HG03135 (cell line): ENCODE data around the gene KCNE2.
"Not testable (repeated sequence)": the region's sequence is repeated elsewhere in the genome, so short reads cannot be mapped to it uniquely, and the experiment has no call there.

Experiments used
- ATAC-seq: cut with Tn5 transposase; IDR thresholded peaks from one replicate; pipeline ENCODE4 v1.9.1; 2021; ENCODE audit warnings: mild to moderate bottlenecking, moderate library complexity; ENCODE audit not compliant: unreplicated experiment

Gene KCNE2

DNA sequence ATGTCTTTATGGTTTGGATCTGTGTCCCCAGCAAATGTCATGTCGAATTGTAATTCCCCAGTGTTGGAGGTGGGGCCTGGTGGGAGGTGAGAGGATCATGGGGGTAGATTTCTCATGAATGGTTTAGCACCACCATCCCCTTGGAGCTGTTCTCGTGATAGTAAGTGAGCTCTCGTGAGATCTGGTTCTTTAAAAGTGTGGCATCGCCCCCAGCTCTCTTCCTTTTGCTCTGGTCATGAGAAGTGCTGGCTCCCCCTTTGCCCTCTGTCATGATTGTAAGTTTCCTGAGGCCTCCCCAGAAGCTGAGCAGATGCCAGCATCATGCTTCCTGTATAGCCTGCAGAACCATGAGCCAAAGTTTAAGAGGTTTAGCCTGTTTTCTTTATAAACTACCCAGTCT, 11.2 kb upstream of the KCNE2 start:
- ATAC-seq = no peak

DNA sequence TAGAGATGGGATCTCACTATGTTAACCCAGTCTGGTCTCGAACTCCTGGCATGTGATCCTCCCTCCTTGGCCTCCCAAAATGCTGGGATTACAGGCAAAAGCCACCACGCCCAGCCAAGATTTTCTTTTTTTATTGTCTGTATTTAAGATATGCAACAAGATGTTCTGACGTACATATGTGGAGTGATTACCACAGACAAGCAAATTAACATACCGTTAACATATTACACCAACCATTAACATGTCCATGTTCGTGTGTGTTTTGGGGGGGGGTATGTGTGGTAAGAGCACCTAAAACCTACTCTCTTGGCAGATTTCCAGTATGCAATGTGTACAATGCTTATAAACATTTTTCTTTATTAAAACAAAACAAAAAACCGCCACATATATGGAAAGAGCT, 10.6 kb upstream of the KCNE2 start:
- no peak for ATAC-seq

DNA sequence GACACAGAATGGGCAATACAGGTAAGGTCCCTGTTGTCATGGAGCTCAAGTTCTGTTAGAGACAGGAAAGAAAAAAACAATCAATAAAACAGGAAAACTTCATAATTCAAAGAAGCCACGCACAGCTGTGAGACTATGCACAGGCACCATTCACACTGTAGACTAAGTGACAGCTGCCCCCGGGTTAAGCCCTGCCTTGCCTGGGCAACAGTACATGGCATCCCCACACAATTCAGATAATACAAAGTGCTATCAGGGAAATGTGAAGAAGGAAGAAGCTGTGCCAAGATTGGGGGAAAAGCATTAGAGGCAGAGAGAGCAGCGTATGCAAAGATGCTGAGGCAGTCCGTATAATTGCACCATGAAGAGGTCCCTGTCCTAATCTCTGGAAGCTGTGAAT, 9.0 kb upstream of the KCNE2 start:
- no peak for ATAC-seq

DNA sequence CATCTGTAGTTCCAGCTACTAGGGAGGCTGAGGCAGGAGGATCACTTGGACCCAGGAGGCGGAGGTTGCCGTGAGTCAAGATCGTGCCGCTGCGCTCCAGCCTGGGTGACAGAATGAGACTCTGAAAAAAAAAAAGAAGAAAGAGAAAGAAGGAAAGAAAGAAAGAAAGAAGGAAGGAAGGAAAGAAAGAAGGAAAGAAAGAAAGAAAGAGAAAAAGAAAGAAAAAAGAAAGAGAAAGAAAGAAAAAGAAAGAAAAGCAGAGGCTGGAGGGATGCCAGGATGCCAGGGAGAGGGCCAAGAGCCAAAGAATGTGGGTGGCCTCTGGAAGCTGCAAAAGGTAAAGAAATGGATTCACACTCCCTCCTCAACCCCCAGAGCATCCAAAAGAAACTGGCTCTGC, 8.2 kb upstream of the KCNE2 start:
- no peak for ATAC-seq

DNA sequence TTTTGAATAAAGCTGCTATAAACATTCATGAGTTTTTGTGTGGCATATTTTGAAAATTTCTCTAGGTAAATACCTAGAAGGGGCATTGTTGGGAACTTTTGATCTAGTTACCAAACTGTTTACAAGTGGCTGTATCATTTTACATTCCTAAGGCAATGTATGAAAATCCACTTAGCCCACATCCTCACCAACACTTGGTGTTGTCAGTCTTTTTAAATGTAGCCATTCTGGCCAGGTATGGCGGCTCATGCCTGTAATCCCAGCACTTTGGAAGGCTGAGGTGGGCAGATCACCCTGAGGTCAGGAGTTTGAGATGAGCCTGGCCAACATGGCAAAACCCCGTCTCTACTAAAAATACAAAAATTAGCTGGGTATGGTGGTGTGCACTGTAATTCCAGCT, 5.9 kb upstream of the KCNE2 start:
- ATAC-seq = no peak

DNA sequence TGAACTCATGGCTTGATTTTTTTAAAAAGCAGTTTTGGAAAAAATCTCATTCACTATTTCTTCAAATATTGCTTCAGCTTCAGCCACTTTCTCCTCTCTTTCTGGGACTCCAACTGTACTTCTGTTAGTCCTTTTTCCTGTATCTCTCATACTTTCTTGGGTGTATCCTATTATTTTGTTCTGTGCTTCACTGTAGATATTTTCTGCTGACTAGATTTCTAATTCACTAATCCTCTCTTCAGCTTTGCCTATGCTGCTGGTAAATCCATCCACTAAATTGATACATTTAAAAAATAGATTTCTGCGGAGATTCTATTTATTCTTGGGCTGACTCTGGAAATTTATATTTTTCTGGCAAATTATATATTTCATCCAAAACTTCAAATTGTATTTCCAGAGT, 4.9 kb upstream of the KCNE2 start:
- ATAC-seq = no peak

DNA sequence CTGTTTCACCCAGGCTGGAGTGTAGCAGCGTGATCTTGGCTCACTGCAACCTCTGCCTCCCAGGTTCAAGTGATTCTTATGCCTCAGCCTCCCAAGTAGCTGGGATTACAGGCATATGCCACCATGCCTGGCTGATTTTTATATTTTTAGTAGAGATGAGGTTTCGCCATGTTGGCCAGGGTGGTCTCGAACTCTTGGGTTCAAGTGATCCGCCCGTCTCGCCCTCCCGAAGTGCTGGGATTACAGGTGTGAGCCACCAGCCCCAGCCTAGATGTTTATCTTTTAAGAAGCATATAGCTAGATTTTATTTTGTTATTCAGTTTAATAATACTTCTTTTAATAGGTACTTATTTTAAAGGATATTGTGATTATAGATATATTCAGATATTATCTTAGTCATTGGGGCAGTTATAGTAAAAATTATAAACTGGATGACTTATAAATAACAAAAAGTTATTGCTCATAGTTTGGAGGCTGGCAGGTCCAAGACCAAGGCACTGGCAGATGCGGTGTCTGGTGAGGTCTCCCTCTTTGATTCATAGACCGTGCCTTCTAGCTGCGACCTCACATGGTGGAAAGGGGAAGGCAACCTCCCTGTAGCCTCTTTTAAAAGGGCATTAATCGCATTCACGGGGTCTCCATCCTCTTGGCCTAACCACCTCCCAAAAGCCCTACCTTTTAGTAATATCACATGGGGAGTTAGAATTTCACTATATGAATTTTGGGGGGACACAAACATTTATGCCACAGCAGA, 3.1 kb upstream of the KCNE2 start:
- ATAC-seq = no peak

DNA sequence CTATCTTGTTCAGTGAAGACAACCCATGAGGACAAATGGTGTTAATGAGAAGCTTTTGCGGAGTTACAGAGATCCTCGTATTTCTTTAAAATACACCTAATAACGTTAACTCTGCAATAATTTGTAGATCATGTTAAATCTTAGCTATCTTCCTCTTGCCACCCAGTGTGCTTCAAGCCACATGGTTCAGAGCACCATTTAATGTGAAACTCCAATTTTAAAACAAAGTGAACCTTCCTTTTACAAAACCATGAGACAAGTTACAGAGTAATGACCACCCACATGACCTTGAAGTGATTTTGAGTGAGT, 1.7 kb upstream of the KCNE2 start:
- no peak for ATAC-seq

DNA sequence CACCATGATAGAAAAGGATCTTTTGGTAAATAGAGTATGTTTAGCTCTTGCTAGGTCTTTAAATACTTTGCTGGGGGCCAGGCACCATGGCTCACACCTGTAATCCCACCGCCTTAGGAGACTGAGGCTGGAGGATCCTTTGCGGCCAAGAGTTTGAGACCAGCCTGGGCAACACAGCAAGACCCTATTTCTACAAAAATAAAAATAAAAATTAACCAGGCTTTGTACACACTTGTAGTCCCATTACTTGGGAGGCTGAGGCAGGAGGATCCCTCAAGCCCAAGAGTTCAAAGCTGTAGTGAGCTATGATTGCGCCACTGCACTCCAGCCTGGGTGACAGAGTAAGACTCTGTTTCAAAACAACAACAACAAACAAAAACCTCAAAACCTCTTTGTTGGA, 1.1 kb upstream of the KCNE2 start:
- ATAC-seq = no peak

DNA sequence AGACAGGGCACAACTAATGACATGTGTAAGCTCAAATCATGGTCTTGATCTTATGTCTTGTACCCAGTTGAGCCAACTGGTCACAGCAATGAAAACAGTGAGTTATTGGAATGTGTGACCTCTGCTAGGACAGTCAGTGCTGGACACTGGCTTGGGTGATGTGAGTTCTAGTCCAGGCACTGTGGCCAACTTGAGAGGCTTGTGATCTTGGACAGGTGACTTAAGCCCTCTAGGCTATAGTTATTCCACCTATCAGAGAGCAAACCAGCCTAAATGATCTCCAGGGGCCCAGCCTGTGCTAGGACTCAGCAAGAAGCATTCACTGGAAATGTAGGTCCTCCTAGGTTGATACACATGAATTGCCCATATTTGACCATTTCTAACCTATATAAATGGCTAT, 1.1 kb downstream of the KCNE2 start:
- ATAC-seq = no peak

DNA sequence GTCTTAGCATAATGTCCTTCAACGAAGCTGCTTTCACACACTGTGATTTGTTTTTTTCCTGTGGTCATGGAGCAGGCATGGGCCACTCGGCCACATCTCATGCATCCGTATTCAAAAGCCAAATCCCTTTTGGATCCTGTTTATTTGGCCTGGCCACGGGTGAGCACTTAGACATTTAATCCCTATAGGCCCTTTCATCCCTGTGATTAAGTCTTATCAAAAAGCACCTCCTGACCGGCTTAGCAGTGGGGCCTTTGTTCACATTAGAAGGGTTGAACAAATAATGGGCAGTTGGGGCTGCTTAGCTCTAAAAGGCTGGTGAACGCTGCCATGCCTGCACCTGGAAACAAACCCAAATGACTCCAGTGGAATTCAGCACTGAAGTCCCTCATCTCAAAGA, 2.0 kb downstream of the KCNE2 start:
- no peak for ATAC-seq

DNA sequence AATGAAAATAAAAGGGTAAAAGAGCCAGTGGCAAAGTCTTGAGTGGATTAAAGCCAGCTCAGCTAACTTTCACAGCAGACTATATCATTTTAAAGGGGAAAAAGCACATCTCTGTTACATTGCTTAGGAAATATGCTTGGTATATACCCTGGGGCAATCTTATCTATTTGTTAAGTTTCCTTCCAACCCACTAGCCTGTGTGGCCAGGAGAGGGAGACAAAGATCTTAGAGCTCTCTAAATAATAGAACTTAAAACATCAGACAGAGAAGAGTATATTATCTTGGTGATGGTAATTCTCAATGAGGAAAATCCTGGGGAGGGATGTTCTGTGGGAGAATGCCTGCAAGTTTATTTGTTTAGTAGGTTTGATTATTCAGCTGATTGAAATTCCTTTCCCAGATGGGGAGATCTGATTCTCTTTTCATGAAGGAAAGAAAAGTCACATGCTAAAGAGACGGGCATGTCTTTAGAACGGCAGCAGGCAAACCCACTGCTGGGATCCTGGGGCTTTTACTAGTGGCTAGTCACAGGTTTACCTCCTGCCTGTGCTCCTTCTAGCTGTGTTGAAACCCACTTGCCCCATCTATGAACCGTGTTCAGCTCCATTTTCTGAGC, 3.6 kb downstream of the KCNE2 start:
- ATAC-seq = no peak

DNA sequence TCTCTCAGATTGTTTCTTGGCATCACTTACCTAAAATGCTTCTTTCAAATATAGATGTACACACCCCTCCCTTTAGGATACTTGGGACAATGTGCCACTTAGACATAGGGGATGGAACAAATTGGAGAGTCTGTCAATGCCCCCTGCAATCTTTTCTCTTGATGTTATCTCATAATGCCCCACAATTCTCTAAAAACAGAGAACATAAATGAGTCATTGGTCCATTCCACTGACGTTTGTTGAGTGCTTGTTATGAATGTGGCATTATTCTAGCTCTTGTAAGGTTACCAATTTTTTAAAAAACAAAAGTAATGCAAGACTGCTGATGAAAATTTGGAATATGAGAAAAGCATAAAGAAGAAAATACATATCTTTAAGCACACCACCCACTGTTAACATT, 5.9 kb downstream of the KCNE2 start:
- no peak for ATAC-seq

DNA sequence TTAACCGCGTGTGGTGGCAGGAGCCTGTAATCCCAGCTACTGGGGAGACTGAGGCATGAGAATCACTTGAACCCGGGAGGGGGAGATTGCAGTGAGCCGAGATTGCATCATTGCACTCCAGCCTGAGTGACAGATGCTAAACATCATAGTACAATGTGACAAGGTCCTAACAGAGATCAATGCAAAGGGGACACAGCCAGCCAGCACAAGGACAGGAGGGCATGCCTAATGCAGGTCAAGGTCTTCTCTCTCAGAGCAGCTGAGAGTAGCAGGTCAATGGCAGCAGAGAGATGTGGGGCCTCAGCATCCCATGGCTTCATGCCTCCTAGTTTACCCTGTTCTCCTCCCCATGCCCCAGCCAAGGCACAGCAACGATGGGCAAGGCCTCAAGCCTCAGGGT, 8.5 kb downstream of the KCNE2 start:
- ATAC-seq = no peak

DNA sequence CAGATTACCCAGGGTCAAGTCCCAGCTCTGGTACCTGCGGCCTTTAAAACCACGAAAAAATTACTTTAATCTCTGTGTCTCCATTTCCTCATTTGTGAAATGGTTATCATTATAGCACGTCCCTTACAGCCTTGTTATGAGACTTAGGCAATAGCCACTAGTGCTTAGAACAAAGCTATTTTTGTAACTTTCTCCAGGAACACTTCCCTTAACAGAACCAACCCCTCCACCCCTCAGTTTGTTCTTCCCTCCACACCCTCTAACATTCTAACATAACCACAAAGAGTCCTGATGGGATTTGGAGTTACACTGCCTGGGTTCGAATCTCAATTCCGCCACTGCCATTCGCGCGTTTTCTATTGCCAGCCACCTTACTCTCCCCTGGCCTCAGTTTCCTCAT, 10.7 kb downstream of the KCNE2 start:
- ATAC-seq = not testable (repeated sequence)

DNA sequence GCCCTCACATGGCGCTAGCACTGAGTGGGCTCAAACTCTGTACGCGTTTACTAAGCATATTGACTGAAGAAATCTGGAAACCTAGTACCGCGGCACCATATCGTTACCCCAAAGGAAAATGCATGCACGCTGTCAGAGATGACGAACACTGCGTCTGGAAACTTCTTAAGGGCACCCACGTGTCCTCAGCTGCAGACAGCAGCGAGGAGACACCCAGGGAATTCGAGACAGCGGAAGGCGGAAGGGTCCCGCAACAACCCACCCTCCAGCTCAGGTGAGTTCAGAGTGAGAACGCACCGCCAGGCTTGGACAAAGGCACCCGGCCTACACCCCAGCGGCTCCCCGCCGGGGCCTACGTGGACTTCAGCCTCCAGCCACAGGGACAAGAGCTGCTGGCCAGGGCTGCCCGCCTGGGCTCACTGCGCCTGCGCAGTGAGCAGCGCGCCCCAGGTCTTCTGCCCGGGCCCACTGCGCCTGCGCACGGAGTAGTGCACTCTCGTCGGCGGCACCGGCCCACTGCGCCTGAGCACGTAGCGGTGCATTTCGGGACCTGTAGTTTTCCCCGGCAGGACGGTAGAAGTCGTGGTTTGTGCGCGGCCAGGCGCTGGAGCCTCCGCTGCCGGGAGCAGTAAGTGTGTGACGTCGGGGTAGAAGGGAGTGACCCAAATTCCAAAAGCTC, 11.3 kb downstream of the KCNE2 start, which contains the start of gene SMIM11:
Gene SMIM11, plus strand, starts transcription at position 568 of the 679 bp plus-strand sequence. CDS start 3,998 bp downstream, outside the sequence.
- ATAC-seq = peak; percentile 94

DNA sequence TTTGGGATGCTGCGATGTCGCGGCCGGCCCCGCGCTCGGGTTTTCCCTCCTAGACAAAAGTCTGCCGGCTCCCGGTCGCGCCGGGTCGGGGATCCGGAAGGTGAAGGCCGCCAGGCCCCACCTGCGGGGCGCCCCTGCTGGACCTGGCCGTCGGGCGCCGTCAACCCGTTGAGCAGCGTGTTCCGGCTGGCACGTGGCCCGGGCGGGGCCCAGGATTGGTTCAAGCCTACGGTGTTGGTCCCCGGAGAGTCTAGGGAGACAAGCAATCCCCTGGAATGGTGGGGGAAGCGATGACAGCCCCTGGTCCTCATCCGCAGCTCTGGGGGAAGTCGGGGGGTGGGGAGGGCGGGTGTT, 11.8 kb downstream of the KCNE2 start:
- ATAC-seq = peak; percentile 73

DNA sequence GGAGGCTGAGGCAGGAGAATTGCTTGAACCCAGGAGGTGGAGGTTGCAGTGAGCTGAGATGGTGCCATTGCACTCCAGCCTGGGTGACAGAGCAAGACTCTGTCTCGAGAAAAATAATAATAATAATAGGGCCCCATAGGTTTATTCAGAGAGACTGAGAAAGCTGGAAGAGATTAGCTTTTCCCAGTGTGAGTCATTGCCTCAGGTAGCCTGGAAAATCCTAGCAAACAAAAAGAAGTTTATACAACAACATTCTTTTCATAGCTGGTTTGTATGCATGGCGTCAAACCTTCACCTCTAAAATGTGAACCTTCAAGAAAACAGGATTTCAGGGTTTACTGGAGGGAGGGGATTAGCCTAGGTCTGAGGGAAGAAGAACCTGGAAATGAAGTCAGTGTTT, 19.3 kb downstream of the KCNE2 start:
- ATAC-seq = not testable (repeated sequence)

DNA sequence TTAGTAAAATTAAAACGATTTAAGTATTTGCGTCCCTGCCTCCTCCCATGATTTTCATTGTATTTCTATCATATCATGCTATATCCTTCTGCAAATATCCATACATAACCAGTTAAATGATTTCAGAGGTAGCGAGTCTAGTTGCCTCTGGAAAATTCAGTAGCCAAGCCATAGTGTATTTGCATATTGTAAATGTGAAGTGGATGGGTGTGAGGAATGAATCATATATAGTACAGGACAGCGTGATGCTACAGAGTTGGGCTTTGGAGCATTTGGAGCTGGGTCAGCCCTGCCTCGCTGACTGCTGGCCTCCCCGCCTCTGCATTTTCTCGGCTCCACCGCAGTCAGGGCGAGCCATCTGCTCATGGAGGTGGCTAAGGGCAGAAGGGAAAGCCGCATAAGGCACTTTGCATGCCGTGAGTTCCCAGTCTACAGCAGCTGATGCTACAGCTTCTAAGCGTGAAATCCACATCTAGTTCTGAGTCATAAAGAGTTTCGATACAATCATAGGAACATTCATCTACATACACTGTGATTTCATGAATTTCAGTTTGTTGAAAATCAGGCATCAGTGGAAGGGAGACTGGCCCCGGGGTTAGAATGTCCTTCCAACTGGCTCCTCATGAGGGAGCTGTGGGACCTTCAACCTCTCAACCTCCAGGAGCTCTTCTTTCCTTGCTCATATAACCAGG, 20.1 kb downstream of the KCNE2 start:
- ATAC-seq = not testable (repeated sequence)

DNA sequence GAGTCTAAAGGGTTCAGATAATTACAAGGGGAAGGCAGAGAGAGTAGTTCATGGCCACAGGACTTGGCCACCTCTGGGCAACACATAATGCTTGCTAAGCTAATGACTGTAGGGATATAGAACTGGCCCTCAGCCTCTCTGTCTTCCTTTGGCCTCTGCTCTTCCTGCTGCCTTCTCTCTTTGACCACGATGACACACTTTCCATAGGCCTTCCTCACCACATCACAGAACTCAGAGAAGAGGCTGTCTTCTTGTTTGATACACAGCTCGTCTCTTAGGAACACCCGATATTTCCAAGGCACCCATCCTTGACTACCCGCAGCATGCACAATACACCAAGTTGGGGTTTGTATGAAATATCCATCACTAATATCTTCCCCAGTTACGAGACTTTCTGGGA, 36.7 kb downstream of the KCNE2 start:
- not testable (repeated sequence) for ATAC-seq

DNA sequence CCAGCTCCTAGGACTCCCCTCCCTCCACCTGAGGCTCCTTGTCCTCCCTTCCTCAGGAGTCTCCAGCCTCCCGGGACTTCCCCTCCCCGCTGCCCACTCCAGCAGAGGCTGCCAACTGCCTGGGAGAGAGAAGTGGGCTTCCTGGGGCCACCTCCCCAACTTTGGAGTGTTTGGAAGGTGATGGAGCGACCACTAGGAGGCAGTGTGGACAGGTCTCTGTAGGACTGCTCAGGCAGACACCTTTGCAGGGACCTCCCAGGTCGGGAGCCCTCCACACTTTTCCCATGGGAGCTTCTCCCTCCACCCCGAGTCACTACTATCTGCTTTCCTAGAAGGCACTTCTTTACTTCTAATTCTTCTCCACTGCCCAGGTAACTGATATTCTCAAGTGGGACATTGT, 40.9 kb downstream of the KCNE2 start:
- not testable (repeated sequence) for ATAC-seq

DNA sequence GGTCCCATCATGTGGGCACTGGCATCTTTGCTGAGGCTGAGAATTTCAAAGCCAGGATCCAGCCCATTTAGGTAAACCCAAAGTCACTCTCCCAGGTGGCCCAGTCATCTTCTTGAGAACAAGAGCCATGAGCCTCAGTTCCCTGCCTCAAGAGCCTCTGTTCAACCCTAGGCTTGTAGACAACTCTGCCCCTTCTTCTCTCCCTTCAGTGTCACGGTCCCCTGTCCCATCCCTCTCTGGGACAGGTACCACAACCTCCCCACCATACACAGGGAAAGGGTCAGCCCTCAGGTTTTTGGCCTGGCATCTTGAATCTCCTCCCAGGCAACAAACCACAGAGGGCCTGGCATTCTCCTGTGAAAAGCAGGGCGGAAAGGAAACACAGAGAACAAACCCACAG, 41.9 kb downstream of the KCNE2 start:
- not testable (repeated sequence) for ATAC-seq
